ENCODE results near the gene POLR3GL.
"Not testable (repeated sequence)": the region's sequence is repeated elsewhere in the genome, so short reads cannot be mapped to it uniquely, and the experiment has no call there.

POLR3GL gene

DNA sequence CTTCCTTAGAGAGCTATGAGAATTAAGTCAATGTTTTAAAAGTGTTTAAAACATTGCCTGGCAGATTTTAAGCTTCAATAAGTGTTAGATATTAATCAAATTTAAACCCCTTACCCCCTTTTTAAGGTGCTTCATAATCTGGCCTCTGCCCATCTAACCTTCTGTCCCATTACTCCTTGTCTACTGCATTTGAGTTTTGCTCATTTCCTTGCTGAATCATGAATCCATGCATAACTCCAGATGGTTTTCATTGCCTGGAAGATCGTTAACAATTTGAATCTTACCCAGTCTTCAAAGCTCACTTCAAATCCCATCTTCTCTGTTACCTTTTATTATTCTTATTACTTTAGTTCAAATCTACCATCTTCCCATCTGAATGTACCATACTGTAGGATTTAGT is 52.4 kb downstream of the POLR3GL start:
- FAIRE-seq (no peak), DNase-seq (ENCODE audit: insufficient read length) (no peak)
- no peak for TF ChIP-seq TAF1 (IDR thresholded peaks at IDR 0.05; ENCODE audit: borderline replicate concordance, low read depth, low read length)
- TF ChIP-seq POLR2AphosphoS5 (IDR thresholded peaks at IDR 0.05; ENCODE audit: low read depth, low read length) = no peak
- TF ChIP-seq POLR2A (IDR thresholded peaks at IDR 0.05; ENCODE audit: low read depth, low read length) = no peak

DNA sequence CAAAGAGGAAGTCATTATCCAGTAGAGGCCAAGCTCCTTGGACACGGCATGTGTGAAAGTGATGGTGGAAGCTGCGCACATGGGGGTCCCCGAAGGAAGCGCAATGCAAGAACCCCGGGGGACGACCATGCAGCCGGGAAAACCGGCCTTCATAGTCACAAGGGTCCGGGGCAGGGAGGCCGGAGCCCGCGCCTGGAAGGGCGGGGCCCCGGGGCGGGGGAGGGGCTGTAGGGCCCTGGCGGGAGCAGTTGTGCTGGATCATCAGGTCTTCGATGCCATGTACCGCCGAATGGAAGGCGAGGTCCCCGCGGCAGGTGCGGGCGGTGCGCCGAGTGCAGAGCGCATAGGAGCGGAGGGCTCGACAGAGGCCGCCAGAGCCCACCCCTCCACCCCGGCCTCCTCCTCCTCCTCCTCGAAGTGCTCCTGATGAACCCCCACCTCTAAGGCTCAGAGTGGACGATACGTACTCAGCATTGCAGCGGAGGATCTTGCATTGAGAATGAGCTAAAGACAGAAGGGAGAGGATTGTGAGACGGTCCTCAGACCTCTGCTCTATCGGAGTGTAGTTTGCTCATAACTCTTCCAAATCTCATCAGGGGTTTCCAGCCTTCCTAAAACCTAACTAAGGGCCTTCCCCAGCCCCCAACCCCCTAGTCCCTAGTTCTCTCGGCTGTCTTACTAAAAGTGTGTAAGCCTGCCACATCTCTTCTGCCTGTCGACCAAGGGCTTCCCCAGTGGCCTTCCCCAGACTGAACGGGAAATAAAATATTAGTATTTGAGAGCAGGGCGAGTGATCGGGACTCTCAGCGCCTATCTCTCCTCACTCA is 55.0 kb downstream of the POLR3GL start:
- TF ChIP-seq TAF1 (IDR thresholded peaks at IDR 0.05; ENCODE audit: borderline replicate concordance, low read depth, low read length) (no peak), POLR2A (IDR thresholded peaks at IDR 0.05; ENCODE audit: low read depth, low read length) (no peak), POLR2AphosphoS5 (IDR thresholded peaks at IDR 0.05; ENCODE audit: low read depth, low read length) (no peak)
- FAIRE-seq (no peak), DNase-seq (ENCODE audit: insufficient read length) (no peak)

DNA sequence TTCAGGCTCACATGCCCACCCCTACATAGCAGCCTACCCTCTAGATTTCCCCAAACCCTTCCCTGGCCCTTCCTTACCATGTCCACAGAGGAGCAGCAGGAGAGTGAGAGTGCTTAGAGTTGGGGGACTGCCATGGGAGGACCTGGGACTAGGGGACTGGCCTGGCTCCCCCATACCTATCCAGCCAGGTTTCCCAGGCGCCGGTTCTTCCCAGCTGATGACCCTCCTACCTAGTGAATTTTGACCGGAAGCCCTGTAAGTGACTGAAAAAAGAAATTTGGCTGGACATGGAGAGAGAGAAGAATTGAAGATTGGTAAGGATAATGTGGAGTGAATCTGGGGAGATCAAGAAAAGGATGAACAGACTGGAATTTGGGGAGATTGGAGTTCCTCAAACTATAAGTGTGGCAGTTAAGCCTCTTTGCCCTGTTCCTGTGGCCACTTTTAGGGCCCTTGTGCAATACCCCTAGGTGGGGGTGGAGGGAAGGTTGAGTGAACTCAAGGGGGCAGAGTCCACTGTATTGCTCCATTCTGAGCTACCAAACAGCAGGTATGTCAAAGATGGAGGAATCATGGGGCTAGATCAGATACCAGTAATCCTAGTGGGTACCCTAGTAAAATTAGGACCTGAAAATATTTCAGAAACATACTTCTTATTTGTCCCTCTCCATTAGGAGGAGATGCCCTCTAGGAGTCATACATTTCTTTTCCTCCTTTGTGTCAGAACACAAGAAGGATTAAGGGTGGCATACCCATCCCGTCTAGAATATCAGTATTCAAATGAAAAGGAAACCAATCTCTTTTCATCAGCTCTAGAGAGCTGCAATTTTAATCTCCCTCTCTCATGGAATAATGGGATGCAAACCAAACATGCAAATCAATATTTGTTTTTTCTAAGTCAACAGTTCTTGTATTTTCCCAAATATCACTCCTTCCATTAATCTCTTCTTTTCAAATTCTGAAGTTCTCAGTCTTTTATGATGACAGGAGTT is 55.9 kb downstream of the POLR3GL start:
- DNase-seq (ENCODE audit: insufficient read length) = no peak
- TF ChIP-seq TAF1 (IDR thresholded peaks at IDR 0.05; ENCODE audit: borderline replicate concordance, low read depth, low read length) (no peak), POLR2A (IDR thresholded peaks at IDR 0.05; ENCODE audit: low read depth, low read length) (no peak), POLR2AphosphoS5 (IDR thresholded peaks at IDR 0.05; ENCODE audit: low read depth, low read length) (no peak)
- no peak for FAIRE-seq

DNA sequence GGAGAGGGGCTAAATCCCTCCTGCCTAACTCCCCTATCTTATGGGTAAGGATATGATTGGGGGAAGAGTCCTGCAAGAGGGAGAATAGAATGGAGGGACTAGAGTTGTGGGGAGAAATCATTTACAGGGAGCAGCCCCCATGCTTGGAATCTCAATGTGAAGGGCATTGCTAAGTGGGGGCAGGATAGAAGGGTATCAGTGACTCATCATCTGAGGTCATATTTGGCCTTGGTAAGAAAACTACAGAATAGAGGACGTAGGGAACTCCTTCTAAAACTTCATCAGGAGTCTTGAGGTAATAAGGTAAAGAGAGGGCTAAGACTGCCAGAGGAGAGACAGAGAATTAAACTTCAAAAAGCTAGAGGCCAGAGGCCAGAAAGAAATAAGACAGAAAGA is 56.6 kb downstream of the POLR3GL start:
- FAIRE-seq = no peak
- TF ChIP-seq POLR2A (IDR thresholded peaks at IDR 0.05; ENCODE audit: low read depth, low read length) = no peak
- no peak for TF ChIP-seq POLR2AphosphoS5 (IDR thresholded peaks at IDR 0.05; ENCODE audit: low read depth, low read length)
- no peak for TF ChIP-seq TAF1 (IDR thresholded peaks at IDR 0.05; ENCODE audit: borderline replicate concordance, low read depth, low read length)
- DNase-seq (ENCODE audit: insufficient read length) = no peak

DNA sequence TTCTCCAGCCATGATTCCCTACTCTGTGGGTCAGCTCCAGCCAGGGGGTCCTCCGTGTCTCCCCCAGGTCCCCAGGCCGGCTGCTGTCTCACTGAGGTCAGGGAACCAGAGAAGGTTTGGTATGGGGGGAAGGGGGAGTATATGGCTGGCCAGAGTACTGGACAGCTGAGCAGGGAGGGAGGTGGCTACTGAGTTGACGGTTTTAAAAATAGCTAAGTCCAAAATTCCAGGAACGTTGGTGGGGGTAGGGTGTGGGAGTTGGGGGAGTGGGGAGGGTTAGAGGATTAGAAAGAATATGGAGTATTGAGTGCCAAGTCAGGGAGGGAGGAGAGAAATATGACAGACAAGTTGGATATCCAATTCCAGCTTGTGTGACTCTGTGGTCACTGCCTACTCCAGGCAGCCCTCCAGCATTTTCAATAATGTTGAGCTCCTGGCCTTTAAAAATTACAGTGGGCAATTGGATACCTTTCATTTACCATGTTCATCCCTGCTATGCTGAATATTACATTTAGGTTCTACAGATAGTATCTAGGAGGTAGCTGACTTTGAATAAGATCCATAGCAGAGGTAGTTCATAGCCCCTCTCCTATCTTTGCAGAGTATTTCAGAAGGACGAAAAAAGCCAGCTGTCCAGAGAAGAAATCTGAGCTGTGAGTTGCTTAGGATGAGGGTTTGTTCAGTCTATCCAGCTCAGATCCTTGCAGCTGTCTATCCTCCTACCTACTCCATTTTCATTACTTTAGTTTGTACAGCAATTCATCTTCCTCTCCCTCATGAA is 57.3 kb downstream of the POLR3GL start, which contains the start of gene HJV:
HJV (minus strand) TSS at position 114 of the 781 bp plus-strand sequence. CDS start 1,504 bp downstream, outside the sequence.
- TF ChIP-seq POLR2A (IDR thresholded peaks at IDR 0.05; ENCODE audit: low read depth, low read length) = no peak
- no peak for TF ChIP-seq POLR2AphosphoS5 (IDR thresholded peaks at IDR 0.05; ENCODE audit: low read depth, low read length)
- no peak for TF ChIP-seq TAF1 (IDR thresholded peaks at IDR 0.05; ENCODE audit: borderline replicate concordance, low read depth, low read length)
- FAIRE-seq (no peak), DNase-seq (ENCODE audit: insufficient read length) (no peak)

DNA sequence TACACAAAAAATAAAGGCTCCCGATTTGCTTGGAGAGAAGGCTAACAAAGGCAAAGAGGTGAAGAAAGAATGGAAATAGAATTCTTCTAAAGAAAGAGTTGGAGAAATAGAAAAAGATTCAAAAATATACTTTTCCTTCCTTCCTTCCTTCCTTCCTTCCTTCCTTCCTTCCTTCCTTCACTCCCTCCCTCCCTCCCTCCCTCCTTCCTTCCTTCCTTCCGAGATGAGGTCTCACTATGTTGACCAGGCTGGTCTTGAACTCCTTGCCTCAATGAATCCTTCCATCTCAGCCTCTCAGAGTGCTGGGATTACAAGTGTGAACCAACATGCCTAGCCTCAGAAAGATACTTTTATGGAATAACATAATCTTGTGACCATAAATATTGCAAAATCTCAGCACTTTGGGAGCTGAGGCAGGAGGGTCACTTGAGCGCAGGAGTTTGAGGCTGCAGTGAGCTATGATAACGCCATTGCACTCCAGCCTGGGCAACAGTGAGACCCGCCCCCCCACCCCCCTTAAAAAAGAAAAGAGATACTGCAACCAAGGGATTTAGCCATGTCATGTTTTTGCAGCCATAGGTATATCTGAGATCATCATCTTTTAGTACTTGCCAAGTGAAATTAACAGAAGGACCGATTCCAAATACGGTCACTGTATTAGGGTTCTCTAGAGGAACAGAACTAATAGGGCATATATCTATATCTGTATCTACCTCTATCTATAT is 58.1 kb downstream of the POLR3GL start:
- no peak for TF ChIP-seq POLR2A (IDR thresholded peaks at IDR 0.05; ENCODE audit: low read depth, low read length)
- no peak for TF ChIP-seq TAF1 (IDR thresholded peaks at IDR 0.05; ENCODE audit: borderline replicate concordance, low read depth, low read length)
- TF ChIP-seq POLR2AphosphoS5 (IDR thresholded peaks at IDR 0.05; ENCODE audit: low read depth, low read length) = no peak
- DNase-seq (ENCODE audit: insufficient read length) = no peak
- FAIRE-seq = no peak

DNA sequence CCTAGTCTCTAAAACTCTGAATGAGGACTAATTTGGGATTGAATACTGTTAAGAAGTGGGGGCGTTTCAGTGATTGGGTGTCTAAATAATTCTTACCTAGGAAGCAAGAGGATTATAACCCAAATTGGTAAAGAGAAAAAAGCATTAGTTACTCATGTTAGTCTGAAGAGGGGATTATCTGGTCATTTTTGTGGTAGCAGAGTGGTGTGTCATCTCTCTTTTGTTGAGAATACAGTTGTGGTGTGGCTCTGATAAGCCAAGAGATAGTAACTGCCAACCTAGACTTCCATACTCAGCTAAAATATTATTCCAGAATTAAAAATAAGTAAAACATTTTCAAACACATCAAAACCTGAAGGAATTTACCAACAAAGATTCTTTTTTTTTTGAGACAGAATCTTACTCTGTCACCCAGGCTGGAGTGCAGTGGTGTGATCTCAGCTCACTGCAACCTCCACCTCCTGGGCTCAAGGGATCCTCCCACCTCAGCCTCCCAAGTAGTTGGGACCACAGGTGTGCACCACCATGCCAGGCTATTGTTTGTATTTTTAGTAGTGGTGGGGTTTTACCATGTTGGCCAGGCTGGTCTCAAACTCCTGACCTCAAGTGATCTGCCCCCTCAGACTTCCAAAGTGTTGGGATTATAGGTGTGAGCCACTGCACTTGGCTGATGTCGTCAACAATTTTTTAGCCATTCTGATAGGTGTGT is 61.5 kb downstream of the POLR3GL start:
- not testable (repeated sequence) for DNase-seq (ENCODE audit: insufficient read length); FAIRE-seq

DNA sequence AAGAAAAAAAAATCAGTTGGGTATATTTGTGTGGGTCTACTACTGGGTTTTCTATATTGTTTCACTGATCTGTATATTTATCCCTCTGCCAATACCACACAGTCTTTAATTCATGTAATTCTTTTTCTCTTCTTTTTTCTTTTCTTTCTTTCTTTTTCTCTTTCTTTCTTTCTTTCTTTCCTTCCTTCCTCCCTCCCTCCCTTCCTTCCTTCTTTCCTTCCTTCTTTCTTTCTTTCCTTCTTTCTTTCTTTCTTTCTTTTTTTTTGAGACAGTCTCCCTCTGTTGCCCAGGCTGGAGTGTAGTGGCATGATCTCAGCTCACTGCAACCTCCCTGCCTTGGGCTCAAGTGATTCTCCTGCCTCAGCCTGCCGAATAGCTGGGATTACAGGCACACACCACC is 62.2 kb downstream of the POLR3GL start:
- DNase-seq (ENCODE audit: insufficient read length); FAIRE-seq: not testable (repeated sequence)
